H1 (cell line): ENCODE measurements around the gene OR14A16. TPM values are rescaled to one million over a fixed set of nuclear protein-coding genes. Genes with fewer than 3 reads are reported as not detected.

ENCODE experiments used
- CTCF ChIA-PET: fragments of 300-600 bp; sonication (Branson Sonifier 250); formaldehyde crosslinking; loops from one replicate; lab custom pipeline; 2021; ENCODE audit not compliant: partially characterized antibody; lab: Charles Lee
- POLR2A ChIA-PET: fragments of 300-600 bp; sonication (Branson Sonifier 250); formaldehyde crosslinking; loops from one replicate; lab custom pipeline; 2021; ENCODE audit warnings: inconsistent platforms; ENCODE audit not compliant: partially characterized antibody; lab: Charles Lee
- DNase-seq, 2 experiments: peaks; one replicate each; pipeline versions ENCODE4 v3.0.0 to v3.0.0-alpha.2; 2010 to 2022; ENCODE audit warnings: low spot score in 2 of 2, low read depth in 1 of 2, mixed read lengths in 1 of 2
- FAIRE-seq: peaks from 2 replicates; lab custom pipeline; 2011; peaks lifted over from hg19 to GRCh38; lab: Jason Lieb, UNC
- H2AFZ ChIP-seq: 2 replicates; pipeline ENCODE4 v1.8.1; 2012; ENCODE audit warnings: low read length, inconsistent platforms
- H2AK5ac ChIP-seq: 2 replicates; pipeline ENCODE4 v1.6.1; 2013; ENCODE audit warnings: low read depth, low read length
- H2BK120ac ChIP-seq: replicated peaks from 2 replicates; pipeline ENCODE3; 2013; ENCODE audit warnings: low read depth, low read length, inconsistent platforms
- H2BK12ac ChIP-seq: 2 replicates; pipeline ENCODE4 v1.6.1; 2013; ENCODE audit warnings: low read depth, low read length
- H2BK15ac ChIP-seq: 2 replicates; pipeline ENCODE4 v1.6.1; 2013; ENCODE audit warnings: low read length
- H2BK20ac ChIP-seq: 2 replicates; pipeline ENCODE4 v1.6.1; 2013; ENCODE audit warnings: low read length
- H2BK5ac ChIP-seq: 2 replicates; pipeline ENCODE4 v1.6.1; 2013; ENCODE audit warnings: low read depth, low read length
- H3K14ac ChIP-seq: 2 replicates; pipeline ENCODE4 v1.6.1; 2013; ENCODE audit warnings: inconsistent platforms; ENCODE audit not compliant: insufficient read length
- H3K18ac ChIP-seq: 2 replicates; pipeline ENCODE4 v1.6.1; 2013; ENCODE audit warnings: low read length; ENCODE audit errors: extremely low read depth
- H3K23ac ChIP-seq: 2 replicates; pipeline ENCODE4 v1.6.1; 2013; ENCODE audit warnings: inconsistent platforms; ENCODE audit not compliant: insufficient read length
- H3K23me2 ChIP-seq: 2 replicates; pipeline ENCODE4 v1.6.1; 2013; ENCODE audit warnings: low read depth, low read length
- H3K27ac ChIP-seq: 2 replicates; pipeline ENCODE4 v1.6.1; 2011; ENCODE audit warnings: low read depth, low read length, inconsistent platforms
- H3K27me3 ChIP-seq, 4 experiments: replicated peaks in 1 of 4; 1 replicate in 1 of 4; 2 replicates in 3 of 4; pipeline versions ENCODE4 v1.6.1 to v1.8.1; 2011 to 2013; ENCODE audit warnings: low read length in 3 of 4, mild to moderate bottlenecking in 3 of 4, inconsistent platforms in 2 of 4, mixed read lengths in 2 of 4, moderate library complexity in 1 of 4; ENCODE audit not compliant: control insufficient read depth in 3 of 4, insufficient read depth in 3 of 4; ENCODE audit errors: extremely low read depth in 1 of 4
- H3K36me3 ChIP-seq, 4 experiments: 2 replicates each; pipeline versions ENCODE4 v1.6.1 to v1.8.1; 2011 to 2013; ENCODE audit warnings: mild to moderate bottlenecking in 4 of 4, low read length in 3 of 4, moderate library complexity in 2 of 4, control low read depth in 1 of 4, inconsistent platforms in 1 of 4; ENCODE audit not compliant: insufficient read depth in 4 of 4, control insufficient read depth in 2 of 4
- H3K4ac ChIP-seq: replicated peaks from 2 replicates; pipeline ENCODE3; 2013; ENCODE audit warnings: low read length, low read depth, mixed read lengths, inconsistent platforms; ENCODE audit not compliant: insufficient read length
- H3K4me1 ChIP-seq, 4 experiments: replicated peaks in 1 of 4; 1 replicate in 1 of 4; 2 replicates in 3 of 4; pipeline versions ENCODE4 v1.6.1 to v1.8.1; 2011 to 2013; ENCODE audit warnings: low read length in 3 of 4, inconsistent platforms in 2 of 4, mixed read lengths in 1 of 4; ENCODE audit not compliant: insufficient read depth in 4 of 4, control insufficient read depth in 3 of 4
- H3K4me2 ChIP-seq, 2 experiments: 2 replicates each; pipeline versions ENCODE4 v1.6.1 to v1.8.1; 2011 to 2013; ENCODE audit warnings: low read depth in 2 of 2, low read length in 2 of 2, control low read depth in 1 of 2, inconsistent platforms in 1 of 2, mild to moderate bottlenecking in 1 of 2; ENCODE audit not compliant: insufficient read depth in 1 of 2
- H3K4me3 ChIP-seq, 4 experiments: fragments of 200-600, 300-600 bp in 1 of 4; sonication (generic), shearing (Covaris generic), sonication (Bioruptor Twin) in 1 of 4; 2 replicates each; pipeline versions ENCODE4 v1.5.1 to v1.8.1; 2011 to 2016; ENCODE audit warnings: low read length in 4 of 4, low read depth in 3 of 4, control low read depth in 2 of 4, inconsistent platforms in 2 of 4, mild to moderate bottlenecking in 2 of 4, mixed read lengths in 1 of 4, moderate library complexity in 1 of 4; ENCODE audit not compliant: insufficient read depth in 2 of 4; ENCODE audit errors: extremely low read depth in 1 of 4
- H3K56ac ChIP-seq: replicated peaks from 2 replicates; pipeline ENCODE3; 2013; ENCODE audit warnings: low read depth, mild to moderate bottlenecking, mixed read lengths, low read length, inconsistent platforms; ENCODE audit not compliant: insufficient read length
- H3K79me1 ChIP-seq: 2 replicates; pipeline ENCODE4 v1.6.1; 2013; ENCODE audit warnings: low read depth, low read length, control low read depth
- H3K79me2 ChIP-seq, 2 experiments: 2 replicates each; pipeline versions ENCODE4 v1.6.1 to v1.8.1; 2012 to 2013; ENCODE audit warnings: low read length in 2 of 2, mild to moderate bottlenecking in 2 of 2, inconsistent platforms in 1 of 2; ENCODE audit not compliant: insufficient read depth in 2 of 2, control insufficient read depth in 1 of 2
- H3K9ac ChIP-seq, 4 experiments: replicated peaks in 1 of 4; 1 replicate in 1 of 4; 2 replicates in 3 of 4; pipeline versions ENCODE4 v1.6.1 to v1.8.1; 2011 to 2013; ENCODE audit warnings: low read depth in 3 of 4, low read length in 3 of 4, control low read depth in 2 of 4, mild to moderate bottlenecking in 2 of 4, moderate library complexity in 2 of 4, inconsistent platforms in 1 of 4; ENCODE audit errors: extremely low read depth in 1 of 4
- H3K9me3 ChIP-seq, 2 experiments: 2 replicates each; pipeline versions ENCODE4 v1.6.1 to v1.8.1; 2012 to 2013; ENCODE audit warnings: mild to moderate bottlenecking in 2 of 2, moderate library complexity in 2 of 2, control low read depth in 1 of 2, inconsistent platforms in 1 of 2, low read depth in 1 of 2, low read length in 1 of 2, mixed read lengths in 1 of 2; ENCODE audit not compliant: insufficient read depth in 2 of 2
- H4K20me1 ChIP-seq, 2 experiments: replicated peaks in 1 of 2; 2 replicates each; pipeline versions ENCODE3 to v1.8.1; 2011 to 2013; ENCODE audit warnings: inconsistent platforms in 2 of 2, low read length in 2 of 2, mild to moderate bottlenecking in 1 of 2; ENCODE audit not compliant: insufficient read depth in 2 of 2, control insufficient read depth in 1 of 2
- H4K5ac ChIP-seq: 2 replicates; pipeline ENCODE4 v1.6.1; 2013; ENCODE audit warnings: low read length, low read depth, mixed read lengths, inconsistent platforms; ENCODE audit not compliant: insufficient read length
- H4K8ac ChIP-seq: 2 replicates; pipeline ENCODE4 v1.8.0; 2013; ENCODE audit warnings: mild to moderate bottlenecking, moderate library complexity, low read length, inconsistent platforms; ENCODE audit not compliant: insufficient read depth; ENCODE audit errors: extremely low read depth
- H4K91ac ChIP-seq: replicated peaks from 2 replicates; pipeline ENCODE3; 2013; ENCODE audit warnings: low read length, mixed read lengths, inconsistent platforms; ENCODE audit not compliant: insufficient read length
- HDAC2 ChIP-seq, 2 experiments: fragments of 300-600 bp in 1 of 2; sonication (generic) in 1 of 2; IDR thresholded peaks; 2 replicates each; pipeline ENCODE4 v1.6.1; 2011 to 2012; ENCODE audit warnings: low read depth in 2 of 2, low read length in 2 of 2, mild to moderate bottlenecking in 2 of 2, moderate library complexity in 2 of 2, borderline replicate concordance in 1 of 2, inconsistent platforms in 1 of 2
- NRF1 ChIP-seq: IDR thresholded peaks from 2 replicates; pipeline ENCODE4 v1.6.1; 2011; ENCODE audit warnings: mild to moderate bottlenecking, low read depth, low read length, improper control_type of control experiment
- SIN3A ChIP-seq, 2 experiments: IDR thresholded peaks in 1 of 2; conservative IDR thresholded peaks in 1 of 2; 2 replicates each; pipeline ENCODE4 v1.6.1; 2011 to 2012; ENCODE audit warnings: low read length in 2 of 2, improper control_type of control experiment in 1 of 2, low read depth in 1 of 2, mild to moderate bottlenecking in 1 of 2
- SIX5 ChIP-seq: IDR thresholded peaks from 2 replicates; pipeline ENCODE4 v1.6.1; 2011; ENCODE audit warnings: mild to moderate bottlenecking, low read depth, low read length
- SP4 ChIP-seq: IDR thresholded peaks from 2 replicates; pipeline ENCODE4 v1.6.1; 2012; ENCODE audit warnings: low read length, inconsistent platforms
- SUZ12 ChIP-seq: fragments of 200-600 bp; sonication (generic); IDR thresholded peaks from 2 replicates; pipeline ENCODE4 v1.6.1; 2012; ENCODE audit warnings: mild to moderate bottlenecking, inconsistent platforms, low read length, moderate library complexity, mixed read lengths
- USF2 ChIP-seq: IDR thresholded peaks from 2 replicates; pipeline ENCODE4 v1.6.1; 2011; ENCODE audit warnings: low read length, improper control_type of control experiment
- WGBS, 2 experiments: shearing (Covaris generic) in 1 of 2; methylation state at CpG; one replicate each; pipeline versions ENCODE4 v1.1.6 to v1.1.7; 2013 to 2015; ENCODE audit warnings: low lambda C conversion rate in 2 of 2, mixed read lengths in 2 of 2, inconsistent platforms in 1 of 2, low coverage in 1 of 2, missing lambda C conversion rate in 1 of 2; ENCODE audit not compliant: insufficient replicate concordance in 2 of 2, insufficient coverage in 1 of 2, insufficient read length in 1 of 2; ENCODE audit errors: extremely low coverage in 1 of 2, missing lambda C conversion rate in 1 of 2; 5-methylcytosine and 5-hydroxymethylcytosine counted together
- polyA plus RNA-seq, 7 experiments: library from polyadenylated mRNA; depleted of rRNA in 3 of 7; stranded (reverse) in 5 of 7; unstranded in 2 of 7; fragments of >200 nt in 5 of 7; fragments of 200-250 nt in 2 of 7; gene quantifications; 1 replicate in 5 of 7; 2 replicates in 1 of 7; 4 replicates in 1 of 7; pipeline versions ENCODE4 v1.2.1 to v1.2.3, GENCODE V29; 2011 to 2013; ENCODE audit warnings: missing spikeins in 2 of 7, mixed read lengths in 2 of 7
- total RNA-seq: library from RNA; stranded (reverse); fragmentation: NEBNext Ultra II Directional; extraction: Animal tissue kit (Norgen Biotek cat#: 25700); gene quantifications from 2 replicates; pipeline ENCODE4 v1.2.1, GENCODE V29; 2021

Gene OR14A16
- total and polyA plus RNA-seq, 2 of the 8 experiments (the other 6 are each of a cell fraction or from before 2014, with no cell fraction given), result not detected

GRCh38 chr1:247845693-247846017 lies 21.7 kb upstream of the OR14A16 start:
- no peak overlapping the region for H2BK12ac ChIP-seq
- TF ChIP-seq NRF1 (no peak), USF2 (no peak), SIX5 (no peak), SP4 (no peak), HDAC2 (IDR thresholded peaks at IDR 0.05; ENCODE audit: borderline replicate concordance in 1 of 2, low read depth in 2 of 2, low read length in 2 of 2) (no peak), SIN3A (conservative IDR thresholded peaks at IDR 0.05 in 1 of 2, IDR thresholded peaks at IDR 0.05 in 1 of 2; ENCODE audit: low read depth in 1 of 2, low read length in 2 of 2) (no peak), SUZ12 (no peak)
- H3K27ac ChIP-seq, result no peak overlapping the region
- H3K27me3 ChIP-seq, result no peaks in the 10 kb centered on the region
- H3K4me1 ChIP-seq, result peaks cover 0 to 5% (median 0%) of the 10 kb centered on the region in 4 experiments; a peak in 1 of 7 replicates
- no peaks in the 10 kb centered on the region for H3K36me3 ChIP-seq
- WGBS, 2 experiments, result 80% methylated on average over 5 of the region's 5 CpGs; no CpG with 5 or more reads in 1 of the 2 experiments
- no peaks in the 10 kb centered on the region for H3K23me2 ChIP-seq
- no peak overlapping the region for H3K4me2 ChIP-seq
- no peak overlapping the region for H4K91ac ChIP-seq
- H3K79me2 ChIP-seq, result no peaks in the 10 kb centered on the region
- H4K20me1 ChIP-seq, result no peaks in the 10 kb centered on the region
- H2BK15ac ChIP-seq, result no peak overlapping the region
- FAIRE-seq (no peak), DNase-seq (no peak)
- H2AFZ ChIP-seq, result no peak overlapping the region
- H2BK120ac ChIP-seq, result no peak overlapping the region
- POLR2A ChIA-PET, result no interaction called here
- H2BK20ac ChIP-seq, result no peak overlapping the region
- no peak overlapping the region for H3K23ac ChIP-seq
- H4K8ac ChIP-seq, result no peak overlapping the region
- no peaks in the 10 kb centered on the region for H3K79me1 ChIP-seq
- no peak overlapping the region for H3K18ac ChIP-seq
- H2AK5ac ChIP-seq, result no peak overlapping the region
- H3K9me3 ChIP-seq, result peaks cover 56 to 90% of the 10 kb centered on the region in 2 experiments
- H3K14ac ChIP-seq, result no peak overlapping the region
- no peak overlapping the region for H4K5ac ChIP-seq
- CTCF ChIA-PET, result no interaction called here
- H2BK5ac ChIP-seq, result no peak overlapping the region
- H3K56ac ChIP-seq, result no peak overlapping the region
- H3K4ac ChIP-seq, result no peak overlapping the region
- no peak overlapping the region for H3K9ac ChIP-seq
- no peak overlapping the region for H3K4me3 ChIP-seq
